CD14-positive monocyte (primary cell): Measurements from ENCODE around the gene FBXO40. TPM values are rescaled to one million over a fixed set of nuclear protein-coding genes. Genes with fewer than 3 reads are reported as not detected.

Experiments
- DNase-seq, 3 donors: peaks; one replicate each; pipeline ENCODE4 v3.0.0-alpha.2; 2011 to 2022
- H2AFZ ChIP-seq: 2 replicates; pipeline ENCODE4 v1.6.0; 2012; ENCODE audit warnings: mild to moderate bottlenecking, low read depth, low read length, inconsistent platforms; ENCODE audit not compliant: insufficient read depth, poor library complexity, severe bottlenecking
- H3K27ac ChIP-seq, 2 donors: 1 replicate in 1 of 2; 2 replicates in 1 of 2; pipeline ENCODE4 v1.5.1; 2012 to 2013; ENCODE audit warnings: low read length in 2 of 2, control low read depth in 1 of 2, inconsistent platforms in 1 of 2, low read depth in 1 of 2, mild to moderate bottlenecking in 1 of 2
- H3K27me3 ChIP-seq, 2 donors: one replicate each; pipeline versions ENCODE4 v1.6.0 to v1.6.1; 2011 to 2013; ENCODE audit warnings: low read length in 2 of 2; ENCODE audit not compliant: control insufficient read depth in 2 of 2, insufficient read depth in 2 of 2
- H3K36me3 ChIP-seq, 2 donors: replicated peaks in 1 of 2; 1 replicate in 1 of 2; 2 replicates in 1 of 2; pipeline versions ENCODE4 v1.5.1 to v1.6.1; 2012 to 2013; ENCODE audit warnings: low read length in 2 of 2, control low read depth in 1 of 2, inconsistent platforms in 1 of 2, mild to moderate bottlenecking in 1 of 2; ENCODE audit not compliant: insufficient read depth in 2 of 2, control insufficient read depth in 1 of 2
- H3K4me1 ChIP-seq, 2 donors: 1 replicate in 1 of 2; 2 replicates in 1 of 2; pipeline versions ENCODE4 v1.5.1 to v1.6.1; 2012 to 2013; ENCODE audit warnings: low read length in 2 of 2, control low read depth in 1 of 2, inconsistent platforms in 1 of 2, mild to moderate bottlenecking in 1 of 2, moderate library complexity in 1 of 2; ENCODE audit not compliant: insufficient read depth in 2 of 2, control insufficient read depth in 1 of 2
- H3K4me2 ChIP-seq: replicated peaks from 2 replicates; pipeline ENCODE3; 2012; ENCODE audit warnings: low read length, moderate library complexity, mild to moderate bottlenecking; ENCODE audit not compliant: poor library complexity, severe bottlenecking; ENCODE audit errors: extremely low read depth
- H3K4me3 ChIP-seq, 3 experiments: fragments of 200-600 bp in 1 of 3; sonication (generic) in 1 of 3; replicated peaks in 1 of 3; 1 replicate in 2 of 3; 2 replicates in 1 of 3; pipeline ENCODE4 v1.5.1; 2011 to 2013; ENCODE audit warnings: low read length in 3 of 3, mild to moderate bottlenecking in 3 of 3, control low read depth in 2 of 3, low read depth in 2 of 3, inconsistent platforms in 1 of 3, moderate library complexity in 1 of 3
- H3K79me2 ChIP-seq: 2 replicates; pipeline ENCODE4 v1.6.0; 2012; ENCODE audit warnings: mild to moderate bottlenecking, control low read depth, inconsistent platforms, low read length, moderate library complexity; ENCODE audit not compliant: insufficient read depth
- H3K9ac ChIP-seq: 2 replicates; pipeline ENCODE4 v1.6.0; 2017; ENCODE audit warnings: low read length, mild to moderate bottlenecking; ENCODE audit not compliant: insufficient read depth, poor library complexity, severe bottlenecking
- H3K9me3 ChIP-seq, 2 donors: replicated peaks in 1 of 2; 1 replicate in 1 of 2; 2 replicates in 1 of 2; pipeline versions ENCODE4 v1.5.1 to v1.6.1; 2012 to 2013; ENCODE audit warnings: low read length in 2 of 2, control low read depth in 1 of 2; ENCODE audit not compliant: control insufficient read depth in 1 of 2, insufficient read depth in 1 of 2
- H4K20me1 ChIP-seq: 2 replicates; pipeline ENCODE4 v1.6.0; 2012; ENCODE audit warnings: mild to moderate bottlenecking, low read length, control low read depth, moderate library complexity; ENCODE audit not compliant: insufficient read depth
- H3K27ac Mint-ChIP-seq, 7 donors: one replicate each; pipeline ENCODE4 v1.8.0; 2020; ENCODE audit warnings: mild to moderate bottlenecking in 7 of 7, mixed read lengths in 7 of 7, moderate library complexity in 6 of 7, inconsistent platforms in 2 of 7
- H3K27me3 Mint-ChIP-seq, 3 donors: one replicate each; pipeline ENCODE4 v1.8.0; 2021 to 2022; ENCODE audit warnings: low read depth in 3 of 3, mild to moderate bottlenecking in 3 of 3, mixed read lengths in 3 of 3, moderate library complexity in 3 of 3, inconsistent platforms in 1 of 3
- H3K36me3 Mint-ChIP-seq, 2 donors: one replicate each; pipeline ENCODE4 v1.8.0; 2020; ENCODE audit warnings: mixed read lengths in 2 of 2, inconsistent platforms in 1 of 2, mild to moderate bottlenecking in 1 of 2
- H3K4me1 Mint-ChIP-seq: one replicate; pipeline ENCODE4 v1.8.0; 2020; ENCODE audit warnings: mild to moderate bottlenecking, mixed read lengths
- H3K4me3 Mint-ChIP-seq, 2 donors: one replicate each; pipeline ENCODE4 v1.8.0; 2020; ENCODE audit warnings: mild to moderate bottlenecking in 2 of 2, mixed read lengths in 2 of 2, moderate library complexity in 1 of 2
- H3K9me3 Mint-ChIP-seq, 7 donors: one replicate each; pipeline ENCODE4 v1.8.0; 2020 to 2022; ENCODE audit warnings: mixed read lengths in 7 of 7, mild to moderate bottlenecking in 6 of 7, moderate library complexity in 6 of 7, inconsistent platforms in 2 of 7
- CTCF ChIP-seq: fragments of 200-600 bp; IDR thresholded peaks from one replicate; pipeline ENCODE4 v1.8.0; 2022; ENCODE audit warnings: antibody characterized with exemption, mild to moderate bottlenecking
- WGBS: methylation state at CpG from one replicate; pipeline ENCODE4 v1.1.5; 2013; ENCODE audit warnings: missing lambda C conversion rate; ENCODE audit not compliant: insufficient coverage; 5-methylcytosine and 5-hydroxymethylcytosine counted together
- intact Hi-C, 2 donors: fragments of 100-400 bp; cut with micrococcal nuclease; formaldehyde crosslinking; loops; one replicate each; pipeline versions ENCODE4 v1.15.0 to v1.15.1; 2023
- polyA plus RNA-seq, 3 donors: library from polyadenylated mRNA; depleted of rRNA in 1 of 3; unstranded in 2 of 3; stranded (reverse) in 1 of 3; fragments of 300-500 nt in 2 of 3; fragments of >200 nt in 1 of 3; fragmentation: Illumina TruSeq in 2 of 3; gene quantifications; 1 replicate in 2 of 3; 2 replicates in 1 of 3; pipeline ENCODE4 v1.2.3, GENCODE V29; 2012 to 2021

The FBXO40 gene
- polyA plus RNA-seq, 3 donors, result not detected

DNA sequence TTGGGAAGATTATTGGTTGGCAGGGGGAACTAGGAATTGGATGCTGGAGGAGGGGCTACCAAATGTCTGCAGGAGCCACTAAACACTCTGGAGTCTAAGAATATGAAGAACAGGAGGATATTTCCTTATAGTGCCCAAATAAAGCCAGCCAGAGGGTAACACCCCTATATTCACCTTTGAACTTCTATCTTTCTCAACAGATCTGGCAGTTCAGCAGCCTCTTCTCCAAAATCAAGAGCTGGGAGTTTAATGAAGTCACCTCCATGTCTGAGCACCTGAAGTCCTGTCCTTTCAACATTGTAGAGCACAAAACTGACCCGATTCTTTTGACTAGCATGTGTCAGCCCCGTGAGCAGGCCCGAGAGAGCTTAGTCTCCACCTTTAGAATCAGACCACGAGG is 33.3 kb downstream of the FBXO40 start:
- WGBS, result 96% methylated on average over 4 of the region's 4 CpGs
- H3K4me3 ChIP-seq, result no peak overlapping the region
- no peak for TF ChIP-seq CTCF
- H3K9me3 ChIP-seq, result no peaks in the 10 kb centered on the region
- no peak overlapping the region for H3K9ac ChIP-seq
- intact Hi-C loops, result no loop called here
- no peak overlapping the region for H3K4me2 ChIP-seq
- H2AFZ ChIP-seq, result no peak overlapping the region
- H3K36me3 Mint-ChIP-seq, result peaks cover 24 to 28% of the 10 kb centered on the region in 2 donors
- H3K4me3 Mint-ChIP-seq, result no peak overlapping the region
- peaks cover 7% of the 10 kb centered on the region for H4K20me1 ChIP-seq
- no peak overlapping the region for H3K27ac ChIP-seq
- no peaks in the 10 kb centered on the region for H3K27me3 ChIP-seq
- peaks cover 0 to 7% (median 4%) of the 10 kb centered on the region in 7 donors for H3K9me3 Mint-ChIP-seq
- H3K4me1 Mint-ChIP-seq, result peaks cover 4% of the 10 kb centered on the region
- H3K79me2 ChIP-seq, result no peaks in the 10 kb centered on the region
- H3K27ac Mint-ChIP-seq, result peak overlapping the region in 4 of 7 donors; percentile 36 to 75 (median 56)
- peaks cover 0 to 1% (median 0%) of the 10 kb centered on the region in 3 donors for H3K27me3 Mint-ChIP-seq
- peaks cover 12 to 25% of the 10 kb centered on the region in 2 donors for H3K36me3 ChIP-seq
- DNase-seq, result no peak
- no peaks in the 10 kb centered on the region for H3K4me1 ChIP-seq

- Histone ChIP-seq H2AFZ (no peak overlapping the region), H3K4me1 (no peaks in the 10 kb centered on the region), H3K27me3 (no peaks in the 10 kb centered on the region), H3K4me2 (no peak overlapping the region), H3K27ac (no peak overlapping the region), H3K9ac (no peak overlapping the region), H3K36me3 (peaks cover 19 to 32% of the 10 kb centered on the region in 2 donors), H4K20me1 (peaks cover 13% of the 10 kb centered on the region), H3K79me2 (no peaks in the 10 kb centered on the region), H3K9me3 (no peaks in the 10 kb centered on the region), H3K4me3 (no peak overlapping the region)
- no peak for TF ChIP-seq CTCF
- intact Hi-C loops, result no loop called here
- Mint-ChIP-seq H3K36me3 (peaks cover 31 to 35% of the 10 kb centered on the region in 2 donors), H3K4me1 (no peaks in the 10 kb centered on the region), H3K9me3 (peaks cover 0 to 3% (median 0%) of the 10 kb centered on the region in 7 donors), H3K4me3 (no peak overlapping the region), H3K27me3 (no peaks in the 10 kb centered on the region), H3K27ac (peak overlapping the region in 4 of 7 donors; percentile 1 to 76 (median 66))
- no peak for DNase-seq
- 96% methylated on average over 3 of the region's 4 CpGs for WGBS
Observed at GRCh38 chr3:121627211-121627610, 34.0 kb downstream of the FBXO40 start.
